ENCODE data around the gene PRR23C.
A peak's percentile ranks its signal among the peaks of the same experiment; 100 is the strongest.
"Not testable (repeated sequence)": the region's sequence is repeated elsewhere in the genome, so short reads cannot be mapped to it uniquely, and the experiment has no call there.

Gene PRR23C

DNA sequence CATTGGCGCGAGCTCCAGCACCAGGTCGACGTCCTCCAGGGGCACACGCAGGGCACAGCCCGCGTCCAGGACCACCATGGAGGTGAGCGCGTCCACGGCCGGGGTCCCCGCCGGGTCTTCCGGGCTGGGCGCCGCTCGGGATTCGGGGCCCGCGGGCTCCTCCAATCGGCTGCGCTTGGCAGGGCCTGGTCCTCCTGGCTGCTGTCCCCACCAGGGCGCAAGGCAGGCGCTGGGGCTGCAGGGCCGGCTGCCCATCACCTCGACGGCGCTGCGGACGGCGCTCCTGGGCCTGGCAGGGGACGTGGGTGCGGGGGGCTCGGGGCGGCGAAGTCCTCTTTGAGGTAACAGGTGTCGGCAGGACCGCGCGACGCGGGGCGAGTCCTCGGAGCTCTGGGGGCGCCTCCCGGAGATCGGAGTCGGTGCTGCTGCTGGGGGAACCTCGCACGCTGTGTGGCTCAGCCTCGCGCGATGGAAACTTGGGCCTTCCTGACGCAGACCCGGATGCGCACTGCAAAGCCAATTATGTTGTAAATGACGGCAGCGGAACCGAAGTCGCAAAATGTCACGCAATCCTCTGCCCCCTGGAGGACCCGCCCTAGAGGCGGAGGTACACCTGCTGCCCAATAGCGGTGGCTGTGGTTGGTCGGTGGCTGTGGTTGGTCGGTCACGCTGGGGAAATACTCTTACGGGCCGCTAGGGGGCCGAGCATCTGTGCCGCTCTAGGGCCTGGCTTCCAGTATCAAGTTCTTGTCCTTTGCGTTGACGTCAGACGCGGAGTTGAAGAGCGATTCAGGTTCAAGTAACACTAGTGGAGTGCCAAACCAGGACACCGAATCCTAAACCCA, at the start of gene PRR23C:
Gene PRR23C, minus strand, starts transcription at position 527 of the 845 bp plus-strand sequence. Its CDS starts 272 bp downstream, at position 255.
- peak; percentile 4 for DNase-seq (ENCODE audit: low spot score)

DNA sequence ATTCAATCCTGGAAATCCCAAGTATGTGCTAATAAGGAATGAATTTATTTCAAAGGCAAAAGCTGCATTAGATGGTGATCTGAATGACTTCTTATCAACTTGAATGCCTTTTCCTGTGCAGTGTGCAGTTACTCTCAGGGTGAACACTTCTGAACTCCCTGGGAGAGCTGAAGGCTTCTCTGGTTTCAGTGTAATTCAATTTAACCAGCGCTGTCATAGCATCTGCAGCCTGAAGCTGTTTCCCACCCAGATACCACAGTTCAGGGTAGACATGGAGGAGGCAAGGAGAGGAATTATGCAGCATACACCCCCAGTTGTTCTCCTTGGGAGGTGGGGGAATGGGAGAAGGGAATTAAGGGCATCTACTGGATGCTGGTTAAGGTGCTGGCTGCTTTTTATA, 49.1 kb upstream of the PRR23C start:
- no peak for DNase-seq (ENCODE audit: low spot score)

DNA sequence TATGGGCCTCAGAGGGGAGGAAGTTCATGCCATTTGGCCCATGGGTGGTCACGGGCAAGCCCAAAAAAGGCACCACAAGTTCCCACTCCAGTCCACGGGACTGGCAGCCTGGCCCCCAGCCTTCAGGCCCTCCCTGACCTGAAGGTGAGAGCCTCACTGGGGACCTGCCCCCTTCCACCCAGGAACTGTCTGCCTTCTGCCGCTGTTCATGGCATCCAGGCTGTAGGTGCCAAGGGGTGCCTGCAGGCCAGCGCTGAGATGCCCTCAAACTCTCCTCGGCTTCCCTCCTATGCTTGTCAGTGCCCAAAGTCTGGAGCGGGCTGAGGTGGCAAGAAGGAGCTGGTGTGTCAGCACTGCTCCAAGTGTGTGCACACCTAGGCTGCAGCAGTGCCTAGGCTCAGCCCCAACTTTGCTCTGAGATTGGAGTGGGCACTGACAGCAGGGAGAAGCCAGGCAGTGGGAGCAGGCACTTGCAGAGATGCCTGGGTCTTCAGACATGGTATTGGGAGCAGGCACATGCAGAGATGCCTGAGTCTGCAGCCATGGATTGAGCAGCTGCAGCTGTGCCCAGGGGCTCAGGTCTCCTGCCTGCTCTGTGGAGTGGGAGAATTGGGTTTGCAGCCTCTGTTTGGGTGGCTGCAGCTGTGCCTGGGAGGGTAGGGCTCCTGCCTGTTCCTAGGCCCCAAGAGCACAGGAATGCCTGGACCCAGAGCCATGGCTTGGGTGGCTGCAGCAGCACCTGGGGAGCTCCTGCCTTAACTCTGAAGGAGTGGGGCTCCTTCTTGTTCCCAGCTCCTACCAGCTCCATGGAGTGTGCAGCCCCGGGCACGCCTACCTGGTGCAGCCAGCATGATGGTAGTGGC, 44.0 kb upstream of the PRR23C start:
- no peak for DNase-seq (ENCODE audit: low spot score)

DNA sequence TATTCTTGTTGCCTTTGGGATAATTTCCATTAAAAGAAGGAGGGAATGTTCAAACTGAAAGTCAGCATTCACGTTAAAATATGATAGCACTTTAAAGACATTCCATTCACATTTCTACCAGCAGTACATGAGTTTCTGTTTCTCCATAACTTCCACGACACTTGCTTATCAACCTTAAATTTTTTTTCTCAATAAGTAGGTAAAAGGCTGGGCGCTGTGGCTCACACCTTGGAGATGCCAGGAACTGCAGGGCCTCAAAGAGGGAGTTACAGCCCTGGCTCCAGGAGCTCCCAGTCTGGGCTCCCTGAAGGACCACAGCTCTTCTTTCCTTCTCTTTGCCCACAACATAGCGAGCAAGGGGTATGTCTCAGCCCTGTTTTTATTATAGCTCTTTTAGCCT, 42.9 kb upstream of the PRR23C start:
- DNase-seq (ENCODE audit: low spot score), result no peak

DNA sequence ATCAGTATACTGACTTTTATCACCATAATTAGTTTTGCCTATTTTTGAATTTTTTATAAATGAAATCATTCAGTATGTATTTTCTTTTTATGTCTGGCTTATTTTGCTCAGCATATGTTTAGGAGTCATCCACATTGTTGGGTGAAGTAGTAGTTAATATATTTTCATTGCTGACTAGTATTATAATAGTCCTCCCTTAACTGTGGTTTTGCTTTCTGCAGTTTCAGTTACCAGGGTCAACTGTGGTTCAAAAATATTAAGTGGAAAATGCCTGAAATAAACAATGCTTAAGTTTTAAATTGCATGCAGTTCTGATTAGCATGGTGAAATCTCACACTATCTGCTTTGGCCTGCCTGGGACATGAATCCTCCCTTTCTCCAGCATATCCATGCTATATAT, 39.5 kb upstream of the PRR23C start:
- DNase-seq (ENCODE audit: low spot score), result no peak

DNA sequence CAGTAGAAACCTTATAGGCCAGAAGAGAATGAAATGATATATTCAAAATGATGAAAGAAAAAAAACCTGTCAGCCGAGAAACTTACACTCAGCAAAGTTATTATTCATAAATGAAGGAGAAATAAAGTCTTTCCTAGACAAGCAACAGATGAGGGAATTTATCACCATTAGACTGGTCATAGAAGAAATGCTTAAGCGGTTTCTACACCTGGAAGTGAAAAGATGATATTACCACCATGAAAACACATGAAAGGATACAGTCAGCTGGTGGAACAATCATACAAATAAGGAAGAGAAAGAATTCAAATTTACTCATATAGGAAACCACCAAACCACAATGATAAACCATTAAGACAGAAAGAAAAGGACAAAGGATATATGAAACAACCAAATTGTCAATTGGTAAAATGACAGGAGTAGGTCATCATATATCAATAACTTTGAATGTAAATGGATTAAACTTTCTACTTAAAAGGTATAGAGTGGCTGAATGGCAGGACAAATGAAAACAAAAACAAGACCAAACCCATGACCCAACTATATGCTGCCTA, 29.9 kb upstream of the PRR23C start:
- no peak for DNase-seq (ENCODE audit: low spot score)

DNA sequence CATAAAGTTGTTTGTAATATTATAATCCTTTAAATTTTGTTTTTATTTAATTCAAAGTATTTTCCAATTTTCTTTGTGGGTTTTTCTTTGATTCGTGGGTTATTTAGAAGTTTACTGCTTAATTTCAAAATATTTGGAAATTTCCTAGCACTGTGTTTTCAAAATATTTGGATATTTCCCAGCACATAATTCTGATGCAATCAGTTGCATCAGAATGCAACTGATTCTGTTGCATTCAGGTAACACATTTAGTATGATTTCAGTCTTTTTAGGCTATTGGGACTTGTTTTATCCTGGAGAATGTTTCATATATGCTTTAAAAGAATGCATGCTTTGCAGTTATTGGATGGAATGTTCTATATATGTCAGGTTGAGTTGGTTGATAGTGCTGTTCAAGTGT, 18.2 kb upstream of the PRR23C start:
- DNase-seq (ENCODE audit: low spot score), result no peak

DNA sequence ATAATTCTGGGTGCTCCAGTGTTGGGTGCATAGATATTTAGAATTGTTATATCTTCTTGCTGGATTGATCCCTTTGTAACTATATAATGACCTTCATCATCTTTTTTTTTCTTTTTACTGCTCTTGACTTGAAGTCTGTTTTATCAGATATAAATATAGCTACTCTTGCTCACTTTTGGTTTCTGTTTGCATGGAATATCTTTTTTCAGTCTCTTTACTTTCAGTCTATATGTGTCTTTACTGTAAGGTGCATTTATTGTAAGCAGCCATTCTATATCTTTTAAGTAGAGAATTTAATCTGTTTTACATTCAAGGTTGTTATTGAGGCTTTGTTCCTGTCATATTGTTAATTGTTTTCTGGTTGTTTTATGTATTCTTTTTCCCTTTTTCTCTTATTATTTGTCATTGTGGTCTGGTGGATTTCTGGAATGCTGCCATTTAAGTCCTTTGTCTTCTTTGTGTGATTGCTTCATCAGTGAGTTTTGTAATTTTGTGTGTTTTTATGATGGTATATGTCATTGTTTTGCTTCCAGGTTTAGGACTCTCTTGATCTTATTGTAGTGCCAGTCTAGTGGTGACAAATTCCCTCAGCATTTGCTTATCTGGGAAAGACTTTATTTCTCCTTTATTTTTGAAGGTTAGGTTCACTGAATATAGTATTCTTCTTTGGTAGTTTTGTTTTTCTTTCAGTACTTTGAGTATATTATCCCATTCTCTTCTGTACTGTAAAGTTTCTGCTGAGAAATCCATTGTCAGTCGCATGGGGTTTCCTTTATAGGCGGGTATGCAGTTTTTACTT, 8.3 kb upstream of the PRR23C start:
- no peak for DNase-seq (ENCODE audit: low spot score)

DNA sequence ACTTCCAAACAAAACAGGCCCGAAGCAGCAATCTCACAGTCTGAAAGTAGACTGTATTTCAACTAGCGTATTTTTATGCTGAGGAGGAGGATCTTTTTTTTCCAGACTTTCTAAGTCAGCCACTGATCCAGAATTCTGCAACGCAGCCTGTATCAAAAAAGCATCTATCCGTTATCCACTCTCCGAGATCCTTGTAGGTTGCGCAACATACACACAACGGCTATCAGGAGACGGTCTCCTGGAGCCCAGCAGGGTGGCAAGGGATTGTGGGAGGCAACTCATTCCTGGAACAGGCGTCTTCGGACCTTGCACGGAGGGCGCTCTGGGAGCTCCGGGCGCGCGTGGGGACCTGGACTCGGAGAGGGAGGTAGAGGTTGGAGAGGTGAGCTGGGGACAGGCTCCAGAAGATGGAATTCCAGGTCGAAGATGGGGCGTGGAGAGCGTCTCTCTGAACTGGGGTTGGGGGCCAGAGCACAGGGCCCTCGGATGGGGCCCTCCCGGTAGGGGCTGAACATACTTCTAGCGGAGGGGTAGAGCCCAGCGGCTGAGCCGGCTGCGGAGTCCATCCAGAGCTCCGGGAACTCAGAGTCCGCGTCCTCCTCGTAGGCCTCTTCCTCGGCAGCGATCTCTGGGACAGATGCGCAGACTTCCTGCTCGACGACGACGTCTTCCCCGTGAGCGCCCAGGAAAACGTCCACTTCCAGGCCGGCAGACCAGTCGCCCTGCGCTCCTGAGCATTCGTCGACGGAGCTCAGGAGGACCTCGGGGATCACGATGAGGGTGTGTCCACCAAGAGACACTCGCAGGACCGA, 932 bp downstream of the PRR23C start:
- DNase-seq (ENCODE audit: low spot score), result no peak

DNA sequence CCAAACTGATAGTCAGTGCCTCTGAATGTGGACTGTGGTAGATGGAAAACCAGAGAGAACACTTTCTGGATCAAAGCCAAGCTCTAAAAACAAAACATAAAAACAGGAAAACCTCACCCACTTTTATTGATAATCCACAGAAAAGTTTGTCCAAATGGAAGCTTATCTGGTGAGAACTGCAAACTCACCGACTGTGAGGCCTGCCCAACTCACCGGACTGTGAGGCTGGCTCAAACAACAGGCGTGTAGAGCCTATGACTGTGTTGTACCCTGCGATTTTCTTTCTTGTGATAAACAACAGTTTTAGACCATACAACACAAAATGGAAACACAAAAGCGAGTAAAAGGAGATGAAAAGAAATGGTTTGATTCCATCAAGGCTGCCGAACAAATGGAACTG, 7.2 kb downstream of the PRR23C start:
- DNase-seq (ENCODE audit: low spot score), result no peak

DNA sequence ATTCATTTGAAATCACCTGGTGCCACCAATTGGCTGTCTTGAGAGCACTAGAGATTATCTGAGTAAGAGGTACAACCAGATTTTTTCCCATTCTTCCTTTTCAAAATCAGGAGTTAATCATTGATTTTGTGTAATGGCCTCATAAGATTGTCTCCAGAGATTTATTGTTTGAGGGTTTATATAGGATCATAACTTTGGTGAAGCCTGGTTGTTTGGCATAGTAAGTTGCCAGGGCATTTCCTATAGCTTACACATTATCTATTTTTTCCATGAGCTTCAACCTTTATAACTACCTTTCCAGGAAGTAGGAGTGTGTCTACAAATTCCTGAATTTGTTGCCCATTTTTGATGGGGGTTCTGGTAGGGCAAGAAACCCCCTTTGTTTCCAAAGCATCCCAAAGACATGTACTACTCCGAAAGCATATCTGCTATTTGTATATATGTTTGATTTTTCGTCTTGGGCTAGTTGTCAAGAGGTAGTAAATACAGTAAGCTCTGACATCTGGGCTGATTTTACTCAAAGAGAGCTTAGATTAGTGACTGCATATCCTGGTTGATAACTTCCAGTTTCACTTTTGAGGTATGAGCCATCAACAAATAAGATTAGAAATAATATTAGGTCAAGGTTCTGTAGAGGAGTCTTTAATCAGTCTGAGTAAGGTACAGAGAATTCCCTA, 12.2 kb downstream of the PRR23C start:
- no peak for DNase-seq (ENCODE audit: low spot score)

DNA sequence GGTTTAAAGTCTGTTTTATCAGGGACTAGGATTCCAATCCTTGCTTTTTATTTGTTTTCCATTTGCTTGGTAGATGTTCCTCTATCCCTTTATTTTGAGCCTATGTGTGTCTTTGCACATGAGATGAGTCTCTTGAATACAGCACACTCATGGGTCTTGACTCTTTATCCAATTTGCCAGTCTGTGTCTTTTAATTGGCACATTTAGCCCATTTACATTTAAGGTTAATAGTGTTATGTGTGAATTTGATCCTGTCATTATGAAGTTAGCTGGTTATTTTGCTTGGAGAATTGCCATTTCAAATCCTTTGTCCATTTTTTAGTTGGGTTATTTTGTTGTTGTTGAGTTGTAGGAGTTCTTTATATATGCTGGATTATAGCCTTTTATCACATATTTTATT, 14.1 kb downstream of the PRR23C start:
- not testable (repeated sequence) for DNase-seq (ENCODE audit: low spot score)

DNA sequence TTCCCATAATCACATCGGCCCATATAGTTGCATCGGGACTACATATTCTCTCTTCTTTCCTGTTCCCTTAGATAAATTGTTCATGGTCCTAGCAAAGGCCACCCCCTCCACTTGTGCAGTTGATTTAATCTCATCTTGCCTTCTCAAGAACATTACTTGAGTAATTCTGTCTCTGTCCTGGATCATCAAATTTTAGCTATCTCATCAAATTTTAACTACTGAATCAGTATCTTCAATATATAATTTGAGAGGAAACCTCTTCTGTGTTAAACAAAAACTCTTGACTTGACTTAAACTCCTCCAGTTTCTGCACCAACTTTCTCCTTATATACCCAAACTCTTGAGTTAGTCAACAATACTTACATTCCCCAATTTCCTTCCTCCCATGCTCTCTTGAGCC, 19.7 kb downstream of the PRR23C start:
- DNase-seq (ENCODE audit: low spot score), result no peak

DNA sequence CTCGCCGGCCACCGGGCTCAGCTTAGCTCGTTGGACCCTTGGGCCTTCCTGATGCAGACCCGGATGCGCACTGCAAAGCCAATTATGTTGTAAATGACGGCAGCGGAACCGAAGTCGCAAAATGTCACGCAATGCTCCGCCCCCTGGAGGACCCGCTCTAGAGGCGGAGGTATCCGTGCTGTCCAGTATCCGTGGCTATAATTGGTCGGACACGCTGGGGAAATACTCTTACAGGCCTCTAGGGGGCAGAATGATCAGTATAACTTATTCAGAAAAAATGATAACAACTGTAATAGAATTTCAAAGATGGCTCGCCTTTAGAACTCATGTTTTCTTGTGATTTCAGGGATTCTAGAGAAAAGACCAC, 23.8 kb downstream of the PRR23C start, which contains the start of gene PRR23B:
Gene PRR23B, minus strand, starts transcription at position 59 of the 367 bp plus-strand sequence. CDS start 265 bp downstream, outside the sequence.
- peak; percentile 17 for DNase-seq (ENCODE audit: low spot score)

DNA sequence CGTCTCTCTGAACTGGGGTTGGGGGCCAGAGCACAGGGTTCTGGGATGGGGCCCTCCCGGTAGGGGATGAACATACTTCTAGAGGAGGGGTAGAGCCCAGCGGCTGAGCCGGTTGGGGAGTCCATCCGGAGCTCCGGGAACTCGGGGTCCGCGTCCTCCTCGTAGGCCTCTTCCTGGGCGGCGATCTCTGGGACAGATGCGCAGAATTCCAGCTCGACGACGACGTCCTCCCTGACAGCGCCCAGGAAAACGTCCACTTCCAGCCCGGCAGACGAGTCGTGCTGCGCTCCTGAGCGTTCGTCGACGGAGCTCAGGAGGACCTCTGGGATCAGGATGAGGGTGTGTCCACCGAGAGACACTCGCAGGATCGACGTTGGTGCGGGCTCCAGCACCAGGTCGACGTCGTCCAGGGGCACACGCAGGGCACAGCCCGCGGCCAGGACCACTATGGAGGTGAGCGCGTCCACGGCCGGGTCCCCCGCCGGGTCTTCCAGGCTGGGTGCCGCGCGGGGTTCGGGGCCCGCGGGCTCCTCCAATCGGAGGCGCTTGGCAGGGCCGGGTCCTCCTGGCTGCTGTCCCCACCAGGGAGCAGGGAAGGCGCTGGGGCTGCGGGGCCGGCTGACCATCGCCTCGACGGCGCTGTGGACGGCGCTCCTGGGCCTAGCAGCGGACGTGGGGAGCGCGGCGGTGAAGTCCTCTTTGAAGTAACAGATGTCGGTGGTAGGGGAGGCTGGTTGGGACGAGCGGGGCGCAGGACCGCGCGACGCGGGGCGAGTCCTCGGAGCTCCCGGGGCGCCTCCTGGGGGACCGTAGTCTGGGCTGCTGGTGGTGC, 24.4 kb downstream of the PRR23C start:
- no peak for DNase-seq (ENCODE audit: low spot score)

DNA sequence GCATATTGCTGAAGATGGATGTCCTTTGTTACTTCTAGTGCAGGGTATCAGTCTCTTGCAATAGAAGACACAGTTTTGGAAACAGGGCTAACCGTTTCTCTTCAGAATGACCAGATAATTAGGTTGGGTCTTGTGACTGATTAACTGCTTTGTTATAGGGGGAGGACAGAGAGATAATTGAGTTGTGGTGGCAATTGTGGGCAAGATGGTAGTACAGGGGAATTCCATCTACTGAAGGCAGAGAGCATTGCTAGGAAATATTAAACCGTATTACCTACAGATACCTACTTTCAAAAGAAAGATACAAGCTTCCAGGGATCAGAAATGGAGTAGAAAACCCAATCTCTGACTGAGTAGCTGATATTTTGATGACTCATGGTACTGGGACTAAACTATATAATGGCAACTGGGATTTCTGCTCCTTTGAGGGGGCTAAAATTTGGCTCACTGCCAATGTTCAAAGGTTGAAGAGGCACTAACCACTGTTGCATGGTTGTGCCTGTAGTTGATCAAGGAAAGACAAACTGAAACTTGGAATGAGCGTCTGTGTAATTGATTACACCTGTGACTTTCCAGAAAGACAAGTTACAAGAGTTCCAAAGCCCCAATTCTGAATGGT, 28.2 kb downstream of the PRR23C start:
- no peak for DNase-seq (ENCODE audit: low spot score)

DNA sequence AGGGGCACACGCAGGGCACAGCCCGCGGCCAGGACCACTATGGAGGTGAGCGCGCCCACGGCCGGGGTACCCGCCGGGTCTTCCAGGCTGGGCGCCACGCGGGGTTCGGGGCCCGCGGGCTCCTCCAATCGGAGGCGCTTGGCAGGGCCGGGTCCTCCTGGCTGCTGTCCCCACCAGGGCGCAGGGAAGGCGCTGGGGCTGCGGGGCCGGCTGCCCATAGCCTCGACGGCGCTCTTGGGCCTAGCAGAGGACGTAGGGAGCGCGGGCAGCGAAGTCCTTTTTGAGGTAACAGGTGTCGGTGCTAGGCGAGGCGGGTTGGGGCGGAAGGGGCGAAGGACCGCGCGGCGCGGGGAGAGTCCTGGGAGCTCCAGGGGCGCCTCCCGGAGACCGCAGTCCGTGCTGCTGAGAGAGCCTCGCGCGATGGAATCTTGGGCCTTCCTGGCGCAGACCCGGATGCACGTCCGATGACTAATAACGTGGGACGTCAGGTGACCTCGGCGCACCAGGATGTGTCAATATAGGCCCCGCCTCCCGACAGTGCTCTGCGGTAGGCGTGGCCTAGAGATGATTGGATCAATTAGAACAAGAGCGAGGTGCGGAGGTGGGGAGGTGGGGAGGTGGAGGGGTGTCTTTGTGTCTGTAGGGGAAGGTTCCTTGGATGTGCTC, 38.5 kb downstream of the PRR23C start, which contains the start of gene PRR23A:
Gene PRR23A, minus strand, starts transcription at position 218 of the 666 bp plus-strand sequence. Its CDS starts 0 bp downstream, at position 218.
- DNase-seq (ENCODE audit: low spot score), result no peak

DNA sequence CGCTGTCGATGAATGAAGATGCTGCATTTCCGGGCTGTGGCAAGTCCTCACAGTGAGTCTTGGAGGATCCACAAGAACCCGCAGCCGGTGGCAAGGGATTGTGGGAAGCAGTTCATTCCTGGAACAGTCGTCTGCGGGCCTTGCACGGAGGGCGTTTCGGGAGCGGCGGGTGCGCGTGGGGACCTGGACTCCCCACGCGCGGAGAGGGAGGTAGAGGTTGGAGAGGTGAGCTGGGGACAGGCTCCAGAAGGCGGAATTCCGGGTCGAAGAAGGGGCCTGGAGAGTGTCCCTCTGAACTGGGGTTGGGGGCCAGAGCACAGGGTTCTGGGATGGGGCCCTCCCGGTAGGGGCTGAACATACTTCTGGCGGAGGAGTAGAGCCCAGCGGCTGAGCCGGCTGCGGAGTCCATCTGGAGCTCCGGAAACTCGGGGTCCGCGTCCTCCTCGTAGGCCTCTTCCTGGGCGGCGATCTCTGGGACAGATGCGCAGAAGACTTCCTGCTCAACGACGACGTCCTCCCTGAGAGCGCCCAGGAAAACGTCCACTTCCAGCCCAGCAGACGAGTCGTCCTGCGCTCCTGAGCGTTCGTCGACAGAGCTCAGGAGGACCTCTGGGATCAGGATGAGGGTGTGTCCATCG, 39.2 kb downstream of the PRR23C start:
- no peak for DNase-seq (ENCODE audit: low spot score)
